ENCODE measurements around the gene PARVG. TPM values are rescaled to one million over a fixed set of nuclear protein-coding genes. Genes with fewer than 3 reads are reported as not detected.

Gene PARVG
- total and polyA plus RNA-seq, 2 of the 13 experiments (the other 11 are each of a cell fraction or from before 2014, with no cell fraction given) = not detected

GRCh38 chr22:44242946-44243724 is 62.4 kb downstream of the PARVG start (continued):
- no peak for TF ChIP-seq HNRNPK (IDR thresholded peaks at IDR 0.05; ENCODE audit: low read depth, low read length, poor library complexity, severe bottlenecking)

GRCh38 chr22:44243761-44244160 is 63.0 kb downstream of the PARVG start:
- CTCF ChIA-PET (ENCODE audit: low intra/inter-chr PET ratio, low total read pairs) = no interaction called here
- in situ Hi-C loops (cut with HindIII; ENCODE audit: extremely low pct_ligation_motif_present, low pct_unique_long_range_greater_than_20kb) (no loop called here), intact Hi-C loops (cut with micrococcal nuclease; ENCODE audit: unreplicated experiment) (no loop called here)
- ATAC-seq = no peak
- no peak overlapping the region for H3K4me3 ChIP-seq (replicated peaks in 1 of 3; ENCODE audit: insufficient read depth in 1 of 3, low read depth in 2 of 3, low read length in 3 of 3)
- BruUV-seq (replicated peaks) = no TSS peak
- no peak for DNase-seq (ENCODE audit: low spot score)
- no peaks in the 10 kb centered on the region for H3K4me1 ChIP-seq (ENCODE audit: insufficient read depth, low read length)
- no peak overlapping the region for H3K9ac ChIP-seq (ENCODE audit: insufficient read depth, low read depth, low read length)
- H3K27me3 ChIP-seq (ENCODE audit: control insufficient read depth in 1 of 2, insufficient read depth in 2 of 2, low read length in 2 of 2) = no peaks in the 10 kb centered on the region; a peak in 2 of 5 replicates
- no peak overlapping the region for H2AFZ ChIP-seq (ENCODE audit: low read length)
- POLR2A ChIA-PET = no interaction called here
- H3K36me3 ChIP-seq (replicated peaks in 1 of 2; ENCODE audit: control insufficient read depth in 1 of 2, insufficient read depth in 2 of 2, low read length in 2 of 2) = no peaks in the 10 kb centered on the region
- 13% methylated on average over 7 of the region's 8 CpGs for WGBS (ENCODE audit: low lambda C conversion rate)
- H3K9me3 ChIP-seq (ENCODE audit: low read length) = peaks cover under 1% of the 10 kb centered on the region; the same call in 1 of the 2 replicates
- no peak overlapping the region for H3K27ac ChIP-seq (ENCODE audit: extremely low read length, insufficient read depth, low read length)
- H3K4me2 ChIP-seq (ENCODE audit: low read depth, low read length) = no peak overlapping the region
- no peak for FAIRE-seq
- no peaks in the 10 kb centered on the region for H4K20me1 ChIP-seq (ENCODE audit: insufficient read depth, low read length)
- no peaks in the 10 kb centered on the region for H3K79me2 ChIP-seq (ENCODE audit: insufficient read depth, low read length)
- TF ChIP-seq ZNF800 (CRISPR knock-in tag; IDR thresholded peaks at IDR 0.05) = no peak
- no peak for TF ChIP-seq ZNF816 (CRISPR knock-in tag; IDR thresholded peaks at IDR 0.05; ENCODE audit: borderline replicate concordance)
- TF ChIP-seq ETS1 (CRISPR knock-in tag; IDR thresholded peaks at IDR 0.05) = no peak
- TF ChIP-seq NFAT5 (CRISPR knock-in tag; IDR thresholded peaks at IDR 0.05) = no peak
- TF ChIP-seq SNAPC4 (CRISPR knock-in tag; IDR thresholded peaks at IDR 0.05) = no peak
- no peak for TF ChIP-seq TGIF2 (CRISPR knock-in tag; IDR thresholded peaks at IDR 0.05)
